MM.1S (cell line): ENCODE data around the gene INPP5J.

Experiments used
- DNase-seq: peaks from one replicate; pipeline ENCODE4 v3.0.0-alpha.2; 2015
- H2AFZ ChIP-seq: fragments of 300-600 bp; sonication (generic); 2 replicates; pipeline ENCODE4 v1.6.0; 2016; ENCODE audit warnings: antibody characterized with exemption, low read length
- H3F3A ChIP-seq: fragments of 300-600 bp; sonication (generic); 2 replicates; pipeline ENCODE4 v1.6.1; 2016; ENCODE audit warnings: mild to moderate bottlenecking, antibody characterized with exemption, low read length, moderate library complexity, mixed read lengths; ENCODE audit not compliant: insufficient read depth
- H3K27ac ChIP-seq: fragments of 300-600 bp; sonication (generic); 2 replicates; pipeline ENCODE4 v1.5.1; 2016; ENCODE audit warnings: mild to moderate bottlenecking, low read length
- H3K27me3 ChIP-seq: fragments of 300-600 bp; sonication (generic); replicated peaks from 2 replicates; pipeline ENCODE4 v1.6.0; 2016; ENCODE audit warnings: low read length; ENCODE audit not compliant: insufficient read depth
- H3K36me3 ChIP-seq: fragments of 300-600 bp; sonication (generic); replicated peaks from 2 replicates; pipeline ENCODE4 v1.6.1; 2016; ENCODE audit warnings: mild to moderate bottlenecking, low read length, mixed read lengths; ENCODE audit not compliant: insufficient read depth
- H3K4me1 ChIP-seq: fragments of 300-600 bp; sonication (generic); 2 replicates; pipeline ENCODE4 v1.6.1; 2016; ENCODE audit warnings: low read length, mixed read lengths
- H3K4me2 ChIP-seq: fragments of 300-600 bp; sonication (generic); 2 replicates; pipeline ENCODE4 v1.6.0; 2016; ENCODE audit warnings: low read depth, low read length
- H3K4me3 ChIP-seq: fragments of 300-600 bp; sonication (generic); 2 replicates; pipeline ENCODE4 v1.5.1; 2016; ENCODE audit warnings: low read length, mixed read lengths
- H3K79me2 ChIP-seq: fragments of 300-600 bp; sonication (generic); 2 replicates; pipeline ENCODE4 v1.6.1; 2016; ENCODE audit warnings: mixed run types, low read length, mixed read lengths
- H3K9ac ChIP-seq: fragments of 300-600 bp; sonication (generic); 2 replicates; pipeline ENCODE4 v1.6.1; 2016; ENCODE audit warnings: low read length, mixed read lengths
- H3K9me2 ChIP-seq: fragments of 300-600 bp; sonication (generic); replicated peaks from 2 replicates; pipeline ENCODE4 v1.6.1; 2016; ENCODE audit warnings: mild to moderate bottlenecking, low read length, mixed read lengths; ENCODE audit not compliant: insufficient read depth
- H3K9me3 ChIP-seq: fragments of 300-600 bp; sonication (generic); replicated peaks from 2 replicates; pipeline ENCODE4 v1.6.1; 2016; ENCODE audit warnings: mild to moderate bottlenecking, low read length, mixed read lengths; ENCODE audit not compliant: insufficient read depth
- H4K20me1 ChIP-seq: fragments of 300-600 bp; sonication (generic); 2 replicates; pipeline ENCODE4 v1.6.1; 2016; ENCODE audit warnings: mild to moderate bottlenecking, low read length, moderate library complexity, mixed read lengths; ENCODE audit not compliant: insufficient read depth
- CTCF ChIP-seq: fragments of 300-600 bp; sonication (generic); IDR thresholded peaks from 2 replicates; pipeline ENCODE4 v1.5.1; 2016; ENCODE audit warnings: antibody characterized with exemption, low read length, mixed read lengths
- EZH2 ChIP-seq: fragments of 300-600 bp; sonication (generic); optimal IDR thresholded peaks from 2 replicates; pipeline ENCODE3; 2017; ENCODE audit warnings: low read depth, mild to moderate bottlenecking, antibody characterized with exemption, low read length, mixed read lengths
- EZH2phosphoT487 ChIP-seq: fragments of 300-600 bp; sonication (generic); IDR thresholded peaks from 2 replicates; pipeline ENCODE4 v1.6.1; 2018; ENCODE audit warnings: antibody characterized with exemption, low read length

The INPP5J gene

GRCh38 chr22:31130873-31131272, 8.1 kb downstream of the INPP5J start:
- no peak for DNase-seq
- no peaks in the 10 kb centered on the region for H3K36me3 ChIP-seq
- no peaks in the 10 kb centered on the region for H3K9me2 ChIP-seq
- TF ChIP-seq CTCF, result no peak
- no peak for TF ChIP-seq EZH2
- TF ChIP-seq EZH2phosphoT487, result no peak
- no peaks in the 10 kb centered on the region for H3K79me2 ChIP-seq
- H2AFZ ChIP-seq, result no peak overlapping the region
- H3K27me3 ChIP-seq, result no peaks in the 10 kb centered on the region
- H3F3A ChIP-seq, result no peaks in the 10 kb centered on the region
- no peak overlapping the region for H3K4me2 ChIP-seq
- no peak overlapping the region for H3K4me3 ChIP-seq
- no peak overlapping the region for H3K9ac ChIP-seq
- H4K20me1 ChIP-seq, result no peaks in the 10 kb centered on the region
- H3K9me3 ChIP-seq, result no peaks in the 10 kb centered on the region
- H3K27ac ChIP-seq, result no peak overlapping the region
- no peaks in the 10 kb centered on the region for H3K4me1 ChIP-seq

- no peak for DNase-seq
- no peak overlapping the region for H2AFZ ChIP-seq
- no peaks in the 10 kb centered on the region for H3K4me1 ChIP-seq
- no peaks in the 10 kb centered on the region for H3K79me2 ChIP-seq
- no peaks in the 10 kb centered on the region for H3K9me2 ChIP-seq
- no peaks in the 10 kb centered on the region for H3K36me3 ChIP-seq
- H3K4me2 ChIP-seq, result no peak overlapping the region
- H4K20me1 ChIP-seq, result no peaks in the 10 kb centered on the region
- H3K4me3 ChIP-seq, result no peak overlapping the region
- H3K27ac ChIP-seq, result no peak overlapping the region
- no peaks in the 10 kb centered on the region for H3K9me3 ChIP-seq
- TF ChIP-seq EZH2phosphoT487 (no peak), CTCF (no peak), EZH2 (no peak)
- H3F3A ChIP-seq, result no peaks in the 10 kb centered on the region
- no peaks in the 10 kb centered on the region for H3K27me3 ChIP-seq
- H3K9ac ChIP-seq, result no peak overlapping the region
These were observed 11.1 kb downstream of the INPP5J start for GRCh38 chr22:31133911-31134310.

GRCh38 chr22:31134688-31135087, 11.9 kb downstream of the INPP5J start:
- no peak overlapping the region for H3K27ac ChIP-seq
- no peaks in the 10 kb centered on the region for H3K36me3 ChIP-seq
- no peaks in the 10 kb centered on the region for H3K79me2 ChIP-seq
- no peak overlapping the region for H2AFZ ChIP-seq
- H4K20me1 ChIP-seq, result no peaks in the 10 kb centered on the region
- no peak overlapping the region for H3K9ac ChIP-seq
- H3K27me3 ChIP-seq, result peaks cover 5% of the 10 kb centered on the region; the same call in 1 of the 2 replicates
- no peak overlapping the region for H3K4me3 ChIP-seq
- H3F3A ChIP-seq, result no peaks in the 10 kb centered on the region
- no peaks in the 10 kb centered on the region for H3K9me3 ChIP-seq
- no peak overlapping the region for H3K4me2 ChIP-seq
- no peaks in the 10 kb centered on the region for H3K4me1 ChIP-seq
- TF ChIP-seq CTCF (no peak), EZH2 (no peak), EZH2phosphoT487 (no peak)
- H3K9me2 ChIP-seq, result no peaks in the 10 kb centered on the region
- DNase-seq, result no peak
